Spleen (tissue), 11 donors: ENCODE data around the gene RNF44. TPM values are rescaled to one million over a fixed set of nuclear protein-coding genes. Genes with fewer than 3 reads are reported as not detected.
"Not testable (repeated sequence)": the region's sequence is repeated elsewhere in the genome, so short reads cannot be mapped to it uniquely, and the experiment has no call there.

ENCODE experiments used
- DNase-seq: peaks from one replicate; pipeline ENCODE4 v3.0.0-alpha.2; 2020
- H3K27ac ChIP-seq, 8 donors: fragments of 200-600 bp; sonication (generic) in 7 of 8; 1 replicate in 4 of 8; 2 replicates in 4 of 8; pipeline versions ENCODE4 v1.5.0 to v1.8.0; 2016 to 2021; ENCODE audit warnings: inconsistent platforms in 4 of 8, mild to moderate bottlenecking in 4 of 8, moderate library complexity in 1 of 8
- H3K27me3 ChIP-seq, 7 donors: fragments of 200-600 bp; sonication (generic) in 6 of 7; replicated peaks in 1 of 7; 1 replicate in 4 of 7; 2 replicates in 3 of 7; pipeline versions ENCODE4 v1.5.0 to v1.8.0; 2016 to 2021; ENCODE audit warnings: inconsistent platforms in 3 of 7, mild to moderate bottlenecking in 1 of 7
- H3K36me3 ChIP-seq, 6 donors: fragments of 200-600 bp; sonication (generic) in 5 of 6; 1 replicate in 4 of 6; 2 replicates in 2 of 6; pipeline versions ENCODE4 v1.5.0 to v1.8.0; 2016 to 2021; ENCODE audit warnings: inconsistent platforms in 2 of 6
- H3K4me1 ChIP-seq, 6 donors: fragments of 200-600 bp; sonication (generic) in 5 of 6; 1 replicate in 3 of 6; 2 replicates in 3 of 6; pipeline versions ENCODE4 v1.5.0 to v1.8.0; 2016 to 2021; ENCODE audit warnings: inconsistent platforms in 3 of 6
- H3K4me3 ChIP-seq, 8 donors: fragments of 200-600 bp; sonication (generic) in 7 of 8; 1 replicate in 4 of 8; 2 replicates in 4 of 8; pipeline versions ENCODE4 v1.5.0 to v1.8.0; 2016 to 2021; ENCODE audit warnings: inconsistent platforms in 4 of 8, mild to moderate bottlenecking in 4 of 8, moderate library complexity in 2 of 8
- H3K9me3 ChIP-seq, 8 donors: fragments of 200-600 bp; sonication (generic) in 7 of 8; 1 replicate in 4 of 8; 2 replicates in 4 of 8; pipeline versions ENCODE4 v1.5.0 to v1.8.0; 2016 to 2021; ENCODE audit warnings: inconsistent platforms in 4 of 8
- CTCF ChIP-seq, 11 experiments: fragments of 200-600 bp in 7 of 11; fragments of 450-650 bp in 4 of 11; sonication (generic) in 4 of 11; IDR thresholded peaks in 8 of 11; conservative IDR thresholded peaks in 3 of 11; 1 replicate in 7 of 11; 2 replicates in 4 of 11; pipeline versions ENCODE4 v1.4.0 to v1.8.0; 2016 to 2021; ENCODE audit warnings: antibody characterized with exemption in 11 of 11, inconsistent platforms in 4 of 11, mild to moderate bottlenecking in 1 of 11
- POLR2A ChIP-seq, 3 donors: fragments of 450-650 bp; IDR thresholded peaks; one replicate each; pipeline ENCODE4 v1.5.1; 2017; ENCODE audit warnings: antibody characterized with exemption in 3 of 3, mild to moderate bottlenecking in 1 of 3
- POLR2AphosphoS5 ChIP-seq, 3 donors: sonication (generic); formaldehyde crosslinking; IDR thresholded peaks; one replicate each; pipeline ENCODE4 v1.5.1; 2017; ENCODE audit warnings: antibody characterized with exemption in 3 of 3
- WGBS, 5 donors: extraction: QIAGEN DNeasy Blood & Tissue Kit in 3 of 5; methylation state at CpG; one replicate each; pipeline versions ENCODE4 v1.1.5 to v1.1.7; 2013 to 2018; 5-methylcytosine and 5-hydroxymethylcytosine counted together
- intact Hi-C: fragments of 100-400 bp; cut with DNase I; formaldehyde crosslinking; loops from one replicate; pipeline ENCODE4 v1.15.0; 2023; ENCODE audit warnings: low total_unique reads
- polyA plus RNA-seq, 3 donors: library from polyadenylated mRNA; stranded (reverse); fragments of 200-250 nt; gene quantifications; one replicate each; pipeline ENCODE4 v1.2.1, GENCODE V29; 2013
- total RNA-seq, 7 donors: library from RNA; depleted of rRNA in 3 of 7; stranded (reverse); fragments of >200 nt in 3 of 7; fragmentation: NEBNext Ultra II Directional in 4 of 7; extraction: Animal tissue kit (Norgen Biotek cat#: 25700) in 4 of 7; gene quantifications; one replicate each; pipeline versions ENCODE4 v1.1.0 to v1.2.1, GENCODE V29; 2016 to 2021
- donor health status: healthy with polysubstance abuse.
- donor health status: DM: no; HTN: no; CAD: no; lungs with moderate emphysema.
- donor health status: DM: no; HTN: no; CAD: no.
- donor health status: Bipolar disorder and iron deficiency.
- donor health status: healthy.
- donor health status: DM: no; HTN: no; CAD: no.
- donor health status: DM: yes; HTN: yes; CAD: no.

The RNF44 gene
- total and polyA plus RNA-seq, 10 donors: 28.0 to 143 (median 103) TPM

GRCh38 chr5:176491901-176492300 lies 45.3 kb downstream of the RNF44 start:
- TF ChIP-seq CTCF (IDR thresholded peaks at IDR 0.05 in 8 of 11, conservative IDR thresholded peaks at IDR 0.05 in 3 of 11): no peak
- TF ChIP-seq POLR2AphosphoS5 (IDR thresholded peaks at IDR 0.05): no peak
- TF ChIP-seq POLR2A (IDR thresholded peaks at IDR 0.05): no peak
- Histone ChIP-seq H3K9me3 (no peaks in the 10 kb centered on the region), H3K27me3 (no peaks in the 10 kb centered on the region), H3K4me3 (no peak overlapping the region), H3K27ac (no peak overlapping the region), H3K36me3 (peaks cover 0 to 100% (median 82%) of the 10 kb centered on the region in 6 donors), H3K4me1 (peaks cover 0 to 19% (median 0%) of the 10 kb centered on the region in 6 donors)
- DNase-seq: no peak
- intact Hi-C loops: no loop called here
- 94 to 97% (median 95%) methylated on average over 8 of the region's 8 CpGs for WGBS, 5 donors

GRCh38 chr5:176491101-176491502 lies 46.1 kb downstream of the RNF44 start:
- WGBS, 5 donors: 72 to 84% (median 74%) methylated on average over 3 of the region's 3 CpGs
- Histone ChIP-seq H3K4me1 (peaks cover 0 to 27% (median 0%) of the 10 kb centered on the region in 6 donors), H3K27ac (no peak overlapping the region), H3K36me3 (peaks cover 0 to 100% (median 79%) of the 10 kb centered on the region in 6 donors), H3K9me3 (no peaks in the 10 kb centered on the region), H3K27me3 (no peaks in the 10 kb centered on the region), H3K4me3 (no peak overlapping the region)
- intact Hi-C loops: no loop called here
- no peak for TF ChIP-seq CTCF (IDR thresholded peaks at IDR 0.05 in 8 of 11, conservative IDR thresholded peaks at IDR 0.05 in 3 of 11)
- TF ChIP-seq POLR2A (IDR thresholded peaks at IDR 0.05): no peak
- no peak for TF ChIP-seq POLR2AphosphoS5 (IDR thresholded peaks at IDR 0.05)
- DNase-seq: no peak

DNA sequence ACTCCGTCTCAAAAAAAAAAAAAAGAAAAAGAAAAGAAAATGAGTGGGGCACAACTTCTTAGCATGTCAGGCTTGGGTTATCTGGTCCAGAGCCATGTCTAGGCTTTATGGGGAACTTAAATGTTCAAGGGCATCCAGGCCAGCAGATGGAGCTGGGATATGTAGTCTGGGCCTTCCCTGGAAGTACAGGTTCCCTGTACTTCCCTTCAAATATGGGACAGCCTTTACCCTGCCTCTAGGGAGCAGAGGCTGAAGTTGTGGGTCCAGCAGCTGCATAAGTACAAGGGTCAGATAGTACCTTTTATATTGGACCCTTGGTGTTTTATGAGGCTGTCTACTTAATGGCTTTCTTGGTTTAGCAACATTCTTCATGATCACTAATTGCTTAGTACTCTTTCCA lies 46.9 kb downstream of the RNF44 start:
- peaks cover 0 to 98% (median 76%) of the 10 kb centered on the region in 6 donors for H3K36me3 ChIP-seq
- no peak for DNase-seq
- H3K9me3 ChIP-seq: no peaks in the 10 kb centered on the region
- intact Hi-C loops: no loop called here
- no peak overlapping the region for H3K4me3 ChIP-seq
- no peak overlapping the region for H3K27ac ChIP-seq
- H3K27me3 ChIP-seq: no peaks in the 10 kb centered on the region
- 84 to 100% (median 89%) methylated on average over 1 of the region's 1 CpG for WGBS, 5 donors
- TF ChIP-seq POLR2AphosphoS5 (IDR thresholded peaks at IDR 0.05): no peak
- no peak for TF ChIP-seq CTCF (IDR thresholded peaks at IDR 0.05 in 8 of 11, conservative IDR thresholded peaks at IDR 0.05 in 3 of 11)
- TF ChIP-seq POLR2A (IDR thresholded peaks at IDR 0.05): no peak
- H3K4me1 ChIP-seq: peaks cover 0 to 34% (median 0%) of the 10 kb centered on the region in 6 donors

- Histone ChIP-seq H3K36me3 (peaks cover 0 to 90% (median 64%) of the 10 kb centered on the region in 6 donors), H3K4me1 (peaks cover 0 to 47% (median 0%) of the 10 kb centered on the region in 6 donors), H3K9me3 (no peaks in the 10 kb centered on the region), H3K4me3 (no peak overlapping the region), H3K27ac (peak overlapping the region in 1 of 8 donors; percentile 21), H3K27me3 (no peaks in the 10 kb centered on the region)
- TF ChIP-seq POLR2A (IDR thresholded peaks at IDR 0.05) (no peak), POLR2AphosphoS5 (IDR thresholded peaks at IDR 0.05) (no peak), CTCF (IDR thresholded peaks at IDR 0.05 in 8 of 11, conservative IDR thresholded peaks at IDR 0.05 in 3 of 11) (no peak)
- DNase-seq: no peak
- 95 to 100% (median 98%) methylated on average over 1 of the region's 1 CpG for WGBS, 5 donors
- intact Hi-C loops: no loop called here
Measured at GRCh38 chr5:176489077-176489476, 48.1 kb downstream of the RNF44 start.

DNA sequence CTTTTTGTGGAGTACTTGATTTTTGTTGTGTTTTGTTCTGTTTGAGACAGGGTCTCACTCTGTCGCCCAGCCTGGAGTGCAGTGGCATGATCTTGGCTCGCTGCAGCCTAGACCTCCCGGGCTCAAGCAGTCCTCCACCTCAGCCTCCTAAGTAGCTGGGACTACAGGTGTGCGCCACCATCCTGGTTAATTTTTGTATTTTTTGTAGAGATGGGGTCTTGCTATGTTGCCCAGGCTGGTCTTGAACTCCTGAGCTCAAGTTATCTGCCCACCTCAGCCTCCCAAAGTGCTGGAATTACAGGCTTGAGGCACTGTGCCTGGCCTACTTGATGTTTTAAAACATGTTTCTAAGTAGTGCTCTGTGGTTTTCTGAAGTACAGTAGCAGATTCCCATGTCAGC lies 50.0 kb downstream of the RNF44 start:
- intact Hi-C loops, H3K27ac ChIP-seq, H3K4me3 ChIP-seq, H3K27me3 ChIP-seq, DNase-seq, H3K9me3 ChIP-seq: not testable (repeated sequence)
- Histone ChIP-seq H3K36me3 (peaks cover 0 to 90% (median 51%) of the 10 kb centered on the region in 6 donors), H3K4me1 (peaks cover 0 to 52% (median 0%) of the 10 kb centered on the region in 6 donors)
- WGBS, 5 donors: 97 to 100% (median 98%) methylated on average over 4 of the region's 4 CpGs
